Nephron progenitor cell (in vitro differentiated cells): ENCODE results near the gene DHX9.

Experiments used
- DNase-seq: peaks from one replicate; pipeline ENCODE4 v3.0.0; 2021
- H3K27ac Mint-ChIP-seq: 2 replicates; pipeline ENCODE4 v1.8.0; 2021; ENCODE audit warnings: mild to moderate bottlenecking, moderate library complexity, mixed read lengths
- H3K27me3 Mint-ChIP-seq: 2 replicates; pipeline ENCODE4 v1.8.0; 2021; ENCODE audit warnings: mild to moderate bottlenecking, low read depth, mixed read lengths; ENCODE audit not compliant: poor library complexity
- H3K36me3 Mint-ChIP-seq: 2 replicates; pipeline ENCODE4 v1.8.0; 2021; ENCODE audit warnings: low read depth, mixed read lengths
- H3K4me1 Mint-ChIP-seq: 2 replicates; pipeline ENCODE4 v1.8.0; 2021; ENCODE audit warnings: mixed read lengths
- H3K4me3 Mint-ChIP-seq: 2 replicates; pipeline ENCODE4 v1.8.0; 2021; ENCODE audit warnings: mild to moderate bottlenecking, moderate library complexity, mixed read lengths
- H3K9me3 Mint-ChIP-seq: 2 replicates; pipeline ENCODE4 v1.8.0; 2021; ENCODE audit warnings: mild to moderate bottlenecking, moderate library complexity, mixed read lengths
- TF ChIP-seq, protein P1 (sequence below): fragments of 200-600 bp; sonication (generic); IDR thresholded peaks from 2 replicates; pipeline ENCODE4 v1.5.0; 2021; ENCODE audit warnings: antibody characterized with exemption

DHX9 gene

DNA sequence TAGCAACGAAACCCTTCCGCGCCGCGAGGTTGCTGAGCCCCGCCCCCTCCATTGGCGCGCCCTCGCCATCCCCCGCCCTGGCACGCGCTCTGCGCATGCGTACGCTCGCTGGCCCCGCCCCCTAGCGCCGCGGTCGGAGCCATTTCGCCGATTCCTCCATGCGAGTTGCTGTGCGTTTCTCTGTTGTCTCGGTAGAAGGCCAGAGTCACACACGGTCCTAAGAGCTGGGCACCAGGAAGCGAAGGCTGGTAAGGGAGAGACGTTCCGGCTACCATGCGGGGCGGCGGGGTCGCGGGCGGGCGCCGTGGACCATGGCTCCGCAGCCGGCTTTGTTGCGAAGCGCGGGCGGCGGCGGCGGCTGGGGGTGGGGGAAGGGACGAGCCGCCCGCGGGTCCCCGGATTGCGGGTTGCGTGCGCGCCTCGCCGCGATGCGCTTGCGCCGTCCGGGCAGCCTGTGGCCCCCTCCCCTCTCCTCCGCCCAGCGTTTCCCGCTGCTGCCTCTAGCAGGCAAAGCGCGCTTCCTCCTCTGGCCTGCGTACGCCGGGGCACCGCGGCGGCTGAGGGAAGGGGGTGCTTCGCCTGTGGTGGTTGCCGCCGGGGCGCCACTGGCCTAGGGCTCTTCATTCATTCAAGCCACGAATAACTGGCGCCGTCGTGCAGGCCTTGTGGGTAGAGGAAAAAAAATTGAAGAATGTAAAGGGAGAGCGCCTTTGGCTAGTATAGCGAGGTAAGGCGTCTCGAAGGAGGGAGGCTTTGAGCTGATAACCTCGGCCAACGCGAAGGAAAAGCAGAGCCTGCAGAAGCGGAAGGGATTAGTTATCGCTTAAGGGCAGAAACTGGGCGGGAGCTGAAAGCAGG lies at the start of gene DHX9:
Gene DHX9 (plus strand): TSS at position 139 of the 858 bp plus-strand sequence. CDS start 3,220 bp downstream, outside the sequence.
- Mint-ChIP-seq H3K36me3 (peaks cover 57% of the 10 kb centered on the region), H3K27ac (peak within 1 kb of the TSS; percentile 100), H3K9me3 (peaks cover 10% of the 10 kb centered on the region), H3K4me3 (peak within 1 kb of the TSS; percentile 98), H3K27me3 (peaks cover 4% of the 10 kb centered on the region), H3K4me1 (peaks cover 54% of the 10 kb centered on the region)
- DNase-seq = peak; percentile 98
- TF ChIP-seq, protein P1, sequence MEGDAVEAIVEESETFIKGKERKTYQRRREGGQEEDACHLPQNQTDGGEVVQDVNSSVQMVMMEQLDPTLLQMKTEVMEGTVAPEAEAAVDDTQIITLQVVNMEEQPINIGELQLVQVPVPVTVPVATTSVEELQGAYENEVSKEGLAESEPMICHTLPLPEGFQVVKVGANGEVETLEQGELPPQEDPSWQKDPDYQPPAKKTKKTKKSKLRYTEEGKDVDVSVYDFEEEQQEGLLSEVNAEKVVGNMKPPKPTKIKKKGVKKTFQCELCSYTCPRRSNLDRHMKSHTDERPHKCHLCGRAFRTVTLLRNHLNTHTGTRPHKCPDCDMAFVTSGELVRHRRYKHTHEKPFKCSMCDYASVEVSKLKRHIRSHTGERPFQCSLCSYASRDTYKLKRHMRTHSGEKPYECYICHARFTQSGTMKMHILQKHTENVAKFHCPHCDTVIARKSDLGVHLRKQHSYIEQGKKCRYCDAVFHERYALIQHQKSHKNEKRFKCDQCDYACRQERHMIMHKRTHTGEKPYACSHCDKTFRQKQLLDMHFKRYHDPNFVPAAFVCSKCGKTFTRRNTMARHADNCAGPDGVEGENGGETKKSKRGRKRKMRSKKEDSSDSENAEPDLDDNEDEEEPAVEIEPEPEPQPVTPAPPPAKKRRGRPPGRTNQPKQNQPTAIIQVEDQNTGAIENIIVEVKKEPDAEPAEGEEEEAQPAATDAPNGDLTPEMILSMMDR = no peak

DNA sequence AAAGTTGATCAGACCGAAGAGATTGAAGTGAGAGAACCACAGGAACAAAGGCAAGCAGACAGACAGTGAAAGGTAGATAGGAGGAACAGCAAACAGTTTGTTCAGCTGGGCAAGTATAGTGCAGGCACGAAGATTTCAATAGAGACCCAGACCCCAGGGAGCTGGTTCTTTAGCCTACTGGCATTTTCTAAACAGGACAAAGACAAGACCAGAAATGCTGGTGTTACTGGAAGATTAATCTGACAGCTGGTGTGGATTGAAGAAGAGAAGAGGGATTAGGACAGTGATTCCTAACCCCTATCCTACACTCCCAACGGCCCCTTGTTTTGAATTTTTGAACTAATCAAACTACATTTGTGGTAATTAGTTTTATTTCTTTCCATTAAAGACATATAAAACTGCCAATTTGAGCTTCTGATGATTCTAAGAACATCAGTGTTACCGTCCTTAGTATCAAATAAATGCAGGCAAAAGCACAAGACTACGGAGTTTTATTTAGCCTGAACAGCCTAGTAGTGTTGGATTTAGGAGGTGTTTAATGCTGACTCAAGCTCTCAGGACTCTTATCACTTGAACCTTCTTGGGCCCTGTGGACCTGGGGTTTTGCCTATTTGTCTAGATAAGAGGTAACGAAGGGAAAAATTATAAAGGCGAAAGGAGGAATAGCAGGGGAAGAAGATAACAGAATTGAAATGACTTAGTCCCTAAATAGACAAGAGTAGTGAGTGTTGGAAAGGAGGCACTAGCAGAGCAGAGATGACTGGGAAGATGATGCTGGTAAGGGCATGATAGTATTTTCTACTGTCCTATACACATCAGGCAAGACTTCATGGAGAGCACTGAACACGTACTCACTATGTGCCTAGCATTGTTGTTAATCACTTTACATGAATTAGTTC lies 47.6 kb upstream of the DHX9 start:
- no peak for DNase-seq
- no peaks in the 10 kb centered on the region for H3K36me3 Mint-ChIP-seq
- H3K4me1 Mint-ChIP-seq = peaks cover 5% of the 10 kb centered on the region
- H3K27me3 Mint-ChIP-seq = peaks cover 55% of the 10 kb centered on the region
- H3K27ac Mint-ChIP-seq = no peak overlapping the region
- TF ChIP-seq, protein P1 = no peak
- peak overlapping the region; percentile 5 for H3K4me3 Mint-ChIP-seq
- H3K9me3 Mint-ChIP-seq = no peaks in the 10 kb centered on the region

DNA sequence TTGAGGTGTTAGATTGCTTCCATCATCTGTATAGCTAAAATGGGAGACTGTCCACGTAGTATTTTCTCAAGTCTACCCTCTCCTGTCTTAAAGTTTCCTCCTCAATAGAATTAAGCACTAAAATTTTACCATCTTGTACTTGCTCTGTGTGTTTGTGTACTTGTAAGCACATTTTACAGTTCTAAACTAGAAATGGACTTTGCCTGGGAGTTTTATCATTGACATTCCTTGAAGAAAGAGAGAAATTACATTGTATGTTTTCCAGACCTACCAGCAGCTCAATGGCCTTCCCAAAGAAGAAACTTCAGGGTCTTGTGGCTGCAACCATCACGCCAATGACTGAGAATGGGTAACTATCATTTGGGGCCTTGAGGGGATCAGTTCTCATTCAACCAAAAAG lies 45.1 kb upstream of the DHX9 start:
- H3K4me3 Mint-ChIP-seq = no peak overlapping the region
- H3K27me3 Mint-ChIP-seq = peaks cover 36% of the 10 kb centered on the region
- TF ChIP-seq, protein P1 = no peak
- no peak for DNase-seq
- no peak overlapping the region for H3K27ac Mint-ChIP-seq
- H3K9me3 Mint-ChIP-seq = no peaks in the 10 kb centered on the region
- no peaks in the 10 kb centered on the region for H3K36me3 Mint-ChIP-seq
- peaks cover under 1% of the 10 kb centered on the region for H3K4me1 Mint-ChIP-seq

DNA sequence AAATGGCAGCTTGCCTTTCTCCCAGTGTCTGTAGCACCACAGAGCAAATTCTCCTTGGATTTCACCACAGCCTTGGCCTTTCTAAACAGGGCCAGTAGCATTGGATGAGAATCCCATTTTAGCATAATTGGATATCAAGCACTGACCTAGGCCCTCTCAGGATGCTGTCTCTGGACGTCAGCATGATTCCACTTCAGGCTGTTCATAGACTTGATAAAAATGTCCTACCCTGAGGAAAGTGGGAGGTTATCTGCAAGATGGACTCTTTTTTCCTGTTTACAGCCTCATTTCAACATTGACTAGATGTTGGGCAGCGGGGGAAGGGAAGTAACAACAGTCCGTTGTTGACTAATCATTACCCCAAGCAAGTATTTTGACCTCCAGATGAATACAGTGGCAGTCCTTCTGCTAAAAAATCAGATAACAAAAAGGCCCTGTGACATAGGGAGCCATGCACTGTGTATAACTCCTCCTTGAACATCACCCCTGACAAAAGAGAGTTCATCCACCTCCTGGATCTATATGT lies 44.4 kb upstream of the DHX9 start:
- DNase-seq = no peak
- Mint-ChIP-seq H3K9me3 (no peaks in the 10 kb centered on the region), H3K4me1 (no peaks in the 10 kb centered on the region), H3K4me3 (no peak overlapping the region), H3K27me3 (peaks cover 29% of the 10 kb centered on the region), H3K36me3 (no peaks in the 10 kb centered on the region), H3K27ac (no peak overlapping the region)
- TF ChIP-seq, protein P1 = no peak

DNA sequence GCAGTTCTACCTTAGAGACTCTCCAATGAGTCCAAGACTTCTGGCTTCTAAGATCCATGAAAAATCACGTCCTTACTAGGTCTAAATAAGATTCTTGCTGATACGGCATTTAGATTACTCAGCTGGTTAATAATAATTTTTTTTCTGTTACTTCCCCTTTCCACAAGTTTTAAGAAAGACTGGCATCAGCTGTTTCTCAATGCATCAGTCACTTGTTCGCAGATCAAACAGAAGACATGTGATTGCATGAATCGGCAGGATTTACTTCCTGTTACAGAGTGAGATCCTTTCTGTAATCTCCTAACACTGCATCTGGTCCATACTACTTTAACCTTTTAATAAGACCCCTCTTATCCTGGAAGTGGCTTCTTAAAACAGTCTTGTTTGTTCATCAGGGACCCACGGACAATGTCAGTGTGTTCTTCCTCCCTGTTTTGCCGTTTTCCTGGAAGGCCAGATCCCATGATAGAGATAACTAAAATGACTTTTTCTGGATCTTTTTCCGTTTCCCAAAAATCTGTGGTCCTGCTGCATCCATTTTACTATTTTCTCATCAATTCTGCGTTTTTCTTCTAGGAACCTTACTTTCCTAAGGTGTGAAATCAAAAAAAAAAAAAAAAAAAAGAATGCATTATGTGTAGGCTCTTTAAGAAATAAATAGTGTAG lies 43.5 kb upstream of the DHX9 start:
- no peaks in the 10 kb centered on the region for H3K36me3 Mint-ChIP-seq

More for the DNA sequence above, 43.5 kb upstream of the DHX9 start:
- Mint-ChIP-seq H3K4me3 (no peak overlapping the region), H3K27me3 (peaks cover 20% of the 10 kb centered on the region), H3K4me1 (no peaks in the 10 kb centered on the region), H3K27ac (no peak overlapping the region), H3K9me3 (no peaks in the 10 kb centered on the region)
- TF ChIP-seq, protein P1 = no peak
- no peak for DNase-seq
